HG02763 (cell line): ENCODE data around the gene DDO.

Experiments used
- ATAC-seq: cut with Tn5 transposase; IDR thresholded peaks from one replicate; pipeline ENCODE4 v1.9.1; 2021; ENCODE audit warnings: mild to moderate bottlenecking, moderate library complexity; ENCODE audit not compliant: unreplicated experiment

The DDO gene

GRCh38 chr6:110421749-110422443 lies 6.5 kb upstream of the DDO start:
- ATAC-seq: no peak

- no peak for ATAC-seq
Measured at GRCh38 chr6:110419028-110419739, 3.8 kb upstream of the DDO start.

DNA sequence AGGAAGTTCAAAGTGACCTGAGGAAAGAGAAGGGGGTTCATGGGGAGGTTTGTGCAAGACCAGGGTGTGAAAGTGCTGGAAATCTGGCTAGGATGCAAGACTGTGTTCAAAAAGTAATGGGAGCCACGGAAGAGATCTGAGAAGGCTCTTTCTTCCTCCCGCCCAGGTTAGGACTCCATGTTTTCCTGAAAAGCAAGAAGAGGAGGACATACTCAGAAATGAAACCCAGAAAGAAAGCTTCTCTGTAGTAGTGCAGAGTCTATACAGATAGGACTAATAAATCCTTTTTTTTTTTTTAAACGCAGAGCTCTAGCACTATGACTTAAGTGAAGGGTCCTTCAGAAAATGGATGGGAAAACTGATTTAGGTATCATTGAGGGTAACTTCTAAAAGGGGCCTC lies 3.2 kb upstream of the DDO start:
- no peak for ATAC-seq

- ATAC-seq: no peak
Measured at GRCh38 chr6:110414669-110415068, 706 bp downstream of the DDO start.

DNA sequence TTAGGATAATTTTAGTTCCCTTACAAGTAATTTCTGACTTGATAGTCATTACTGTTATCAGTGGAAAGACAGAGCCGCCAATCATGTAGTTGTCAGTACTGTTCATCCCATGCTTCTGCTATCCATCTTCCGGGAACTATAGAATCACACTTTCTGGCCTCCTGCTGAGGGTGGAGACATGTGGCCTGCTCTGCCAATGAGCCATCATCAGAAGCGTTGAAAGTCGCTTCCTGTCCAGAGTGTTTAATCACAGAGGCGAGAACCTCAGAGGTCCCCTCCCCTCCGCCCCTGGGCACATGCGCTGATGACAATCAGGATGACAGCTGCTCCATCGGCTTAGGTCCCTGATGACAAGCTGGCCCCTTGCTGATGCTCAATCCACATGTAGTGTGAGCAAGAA lies 3.0 kb downstream of the DDO start:
- ATAC-seq: no peak

DNA sequence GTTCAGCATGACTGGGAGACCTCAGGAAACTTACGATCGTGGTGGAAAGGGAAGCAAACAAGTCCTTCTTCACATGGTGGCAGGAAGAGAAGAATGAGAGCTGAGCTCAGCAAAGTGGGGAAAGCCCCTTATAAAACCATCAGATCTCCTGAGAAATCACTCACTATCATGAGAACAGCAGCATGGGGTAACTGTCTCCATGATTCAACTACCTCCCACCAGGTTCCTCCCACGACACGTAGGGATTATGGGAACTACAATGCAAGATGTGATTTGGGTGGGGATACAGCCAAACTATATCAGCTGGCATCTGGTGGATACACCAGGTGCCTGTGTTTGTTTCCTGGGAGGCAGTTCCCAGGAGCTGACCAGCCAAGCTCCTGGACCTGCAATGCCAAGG lies 4.9 kb downstream of the DDO start:
- ATAC-seq: no peak

GRCh38 chr6:110409794-110410193 lies 5.6 kb downstream of the DDO start:
- ATAC-seq: no peak

DNA sequence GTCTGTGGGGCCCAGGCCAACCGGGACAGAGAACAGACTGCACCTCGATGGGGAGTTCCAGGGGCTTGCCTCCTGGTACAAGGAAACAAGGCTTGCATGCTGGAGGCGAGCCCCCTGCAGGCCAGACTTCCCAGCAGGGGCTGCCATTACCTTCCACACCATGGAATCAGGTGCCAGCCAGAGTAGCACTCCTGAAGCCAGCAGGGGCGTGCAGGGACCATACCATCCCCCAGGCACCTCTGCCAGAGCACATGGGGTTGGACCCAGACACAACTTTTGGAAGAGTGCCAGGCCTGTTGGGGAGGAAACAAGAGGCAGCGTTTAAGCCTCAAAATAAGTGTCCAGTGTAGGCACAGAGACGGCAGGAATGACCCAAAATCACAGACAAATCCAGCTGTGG lies 6.5 kb downstream of the DDO start:
- ATAC-seq: no peak

GRCh38 chr6:110404607-110405006 lies 10.8 kb downstream of the DDO start:
- ATAC-seq: no peak

DNA sequence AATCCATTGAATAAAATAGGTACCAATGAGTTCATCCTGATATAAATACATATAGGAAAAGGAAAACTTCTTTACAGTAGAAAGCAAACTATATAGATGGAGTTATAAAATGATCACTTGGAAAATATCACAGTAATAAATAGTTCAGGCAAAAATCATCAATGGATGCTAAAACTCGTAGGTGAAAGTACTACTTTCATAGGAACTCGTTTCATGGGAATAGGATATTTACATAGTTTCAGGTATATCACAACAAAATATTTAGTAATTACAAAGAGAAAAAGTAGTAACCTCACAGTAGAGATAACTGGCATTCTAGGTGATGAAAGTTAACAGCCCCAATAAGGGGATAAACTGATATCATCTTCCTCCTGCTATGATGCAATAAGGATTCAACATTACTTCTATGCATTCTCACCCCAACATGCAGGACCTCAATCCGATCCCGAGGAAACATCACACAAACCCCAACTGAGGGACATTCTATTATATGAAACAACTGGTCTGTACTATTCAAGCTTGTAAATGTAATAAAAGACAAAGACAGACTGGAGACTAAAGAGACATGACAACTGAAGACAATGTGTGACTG lies 13.7 kb downstream of the DDO start:
- no peak for ATAC-seq

- ATAC-seq: no peak
Measured at GRCh38 chr6:110400208-110400607, 15.2 kb downstream of the DDO start.

GRCh38 chr6:110399219-110400071 lies 15.9 kb downstream of the DDO start:
- ATAC-seq: no peak

DNA sequence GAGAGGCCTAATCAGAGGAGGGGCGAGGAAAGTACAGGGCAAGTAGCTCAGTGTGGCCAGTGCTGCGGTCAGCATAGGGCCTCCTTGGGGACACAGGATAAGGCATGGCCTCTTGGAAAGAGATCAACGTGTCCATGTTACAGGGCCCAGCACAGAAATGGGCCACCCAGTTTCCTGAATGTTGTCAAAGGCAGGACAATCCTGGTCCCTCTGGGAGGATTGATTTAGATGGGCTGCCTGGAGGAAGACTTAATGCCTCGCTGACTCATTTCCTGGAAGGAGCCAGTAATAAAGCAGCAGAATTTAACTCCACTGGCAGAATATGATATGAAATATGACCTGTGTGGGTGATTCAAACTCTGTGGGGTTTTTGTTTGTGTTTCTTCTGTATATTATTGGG lies 16.6 kb downstream of the DDO start:
- no peak for ATAC-seq

GRCh38 chr6:110395221-110395620 lies 20.2 kb downstream of the DDO start:
- ATAC-seq: no peak

- ATAC-seq: no peak
Measured at GRCh38 chr6:110394409-110394808, 21.0 kb downstream of the DDO start.

- no peak for ATAC-seq
Measured at GRCh38 chr6:110392727-110393126, 22.6 kb downstream of the DDO start.

DNA sequence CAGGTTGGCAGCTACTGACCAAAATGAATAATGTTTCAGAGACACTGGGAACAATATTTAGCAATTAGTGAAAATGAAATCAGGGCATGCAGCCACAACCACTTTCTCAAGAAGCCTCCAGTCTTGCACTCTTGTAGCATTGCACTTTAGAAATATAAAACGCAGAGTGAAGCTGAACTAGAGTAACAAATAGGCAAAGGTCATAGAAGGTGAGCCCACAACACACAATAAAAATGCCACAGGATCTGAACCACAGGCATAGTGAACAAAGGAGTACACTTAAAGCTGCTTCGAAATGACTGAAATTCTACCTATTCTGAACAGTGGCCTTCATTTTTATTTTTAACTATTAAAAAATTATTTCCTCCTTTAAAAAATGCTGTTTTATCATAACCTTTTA lies 25.0 kb downstream of the DDO start:
- no peak for ATAC-seq

GRCh38 chr6:110389689-110390382 lies 25.5 kb downstream of the DDO start:
- ATAC-seq: no peak

DNA sequence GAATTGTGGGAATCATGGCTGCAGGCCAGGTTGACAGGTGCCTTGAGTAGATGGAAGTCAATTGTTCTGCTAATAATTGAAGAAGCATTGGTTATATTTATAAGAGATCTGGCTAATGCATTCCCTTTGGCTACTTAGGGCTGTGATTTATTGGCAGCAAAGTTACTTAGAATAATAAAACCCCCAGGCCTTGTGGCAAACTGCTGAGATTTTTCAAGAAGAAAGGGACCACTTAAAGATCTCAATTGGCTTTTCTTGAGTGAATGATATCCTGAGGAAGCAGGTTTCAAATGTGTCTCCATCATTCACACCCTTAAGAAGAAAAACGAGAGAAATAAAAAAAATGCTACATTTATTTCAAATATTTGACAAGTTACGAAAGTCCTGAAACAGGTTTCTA lies 27.4 kb downstream of the DDO start:
- no peak for ATAC-seq

GRCh38 chr6:110385458-110385863 lies 29.9 kb downstream of the DDO start:
- no peak for ATAC-seq

DNA sequence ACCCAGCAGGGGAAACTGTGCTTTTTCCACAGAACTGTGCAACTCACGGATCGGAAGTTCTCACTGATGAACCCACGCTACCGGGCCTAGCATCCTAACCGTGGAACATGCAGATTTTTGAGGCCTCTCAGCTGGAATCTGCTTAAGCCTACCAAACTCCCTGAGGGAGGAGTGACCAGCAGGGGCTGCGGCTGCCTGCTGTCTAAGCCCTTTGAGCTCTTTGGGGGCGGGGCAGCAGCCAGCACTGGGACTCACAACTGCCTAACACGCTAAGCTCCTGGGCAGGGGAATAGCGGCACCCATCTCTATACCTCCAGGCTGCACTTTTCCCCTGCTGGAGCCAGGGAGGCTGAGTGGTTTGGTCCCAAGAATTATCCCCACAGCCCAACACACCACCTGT lies 36.8 kb downstream of the DDO start:
- no peak for ATAC-seq
